Neural cell (in vitro differentiated cells): Measurements from ENCODE around the gene MYOT. TPM values are rescaled to one million over a fixed set of nuclear protein-coding genes. Genes with fewer than 3 reads are reported as not detected.
"Not testable (repeated sequence)": the region's sequence is repeated elsewhere in the genome, so short reads cannot be mapped to it uniquely, and the experiment has no call there.

Source experiments
- H2AFZ ChIP-seq: fragments of 200-600, 300-800 bp; sonication (generic), shearing (Covaris generic); 2 replicates; pipeline ENCODE4 v1.6.0; 2014; ENCODE audit warnings: low read depth, mild to moderate bottlenecking, antibody characterized with exemption, low read length, moderate library complexity
- H3F3A ChIP-seq: fragments of 200-600 bp; shearing (Covaris generic); 2 replicates; pipeline ENCODE4 v1.6.1; 2016; ENCODE audit warnings: mild to moderate bottlenecking, moderate library complexity, mixed read lengths, antibody characterized with exemption, low read length; ENCODE audit not compliant: insufficient read depth, poor library complexity, severe bottlenecking
- H3K27ac ChIP-seq: fragments of 200-600, 300-800 bp; sonication (generic), shearing (Covaris generic); 2 replicates; pipeline ENCODE4 v1.5.1; 2014; ENCODE audit warnings: mild to moderate bottlenecking, low read length, moderate library complexity
- H3K27me3 ChIP-seq: fragments of 300-800, 200-600 bp; sonication (generic), shearing (Covaris generic); 2 replicates; pipeline ENCODE4 v1.6.0; 2014; ENCODE audit warnings: mild to moderate bottlenecking, low read depth, low read length, moderate library complexity; ENCODE audit not compliant: insufficient read depth
- H3K36me3 ChIP-seq: fragments of 300-800, 200-600 bp; sonication (generic), shearing (Covaris generic); 2 replicates; pipeline ENCODE4 v1.5.1; 2014; ENCODE audit warnings: mild to moderate bottlenecking, antibody characterized with exemption, low read length, moderate library complexity; ENCODE audit not compliant: insufficient read depth
- H3K4me2 ChIP-seq: fragments of 300-800, 200-600 bp; sonication (generic), shearing (Covaris generic); 2 replicates; pipeline ENCODE4 v1.6.0; 2014; ENCODE audit warnings: mild to moderate bottlenecking, low read length
- H3K4me3 ChIP-seq: fragments of 300-800, 200-600 bp; sonication (generic), shearing (Covaris generic); 2 replicates; pipeline ENCODE4 v1.5.1; 2014; ENCODE audit warnings: mild to moderate bottlenecking, low read length, moderate library complexity
- H3K79me2 ChIP-seq: fragments of 200-600 bp; shearing (Covaris generic); replicated peaks from 2 replicates; pipeline ENCODE4 v1.6.0; 2014; ENCODE audit warnings: mild to moderate bottlenecking, low read length, moderate library complexity; ENCODE audit not compliant: insufficient read depth
- H3K9ac ChIP-seq: fragments of 300-800, 200-600 bp; sonication (generic), shearing (Covaris generic); 2 replicates; pipeline ENCODE4 v1.6.1; 2016; ENCODE audit warnings: mild to moderate bottlenecking, low read length, mixed read lengths
- H3K9me2 ChIP-seq: fragments of 200-600 bp; shearing (Covaris generic); 2 replicates; pipeline ENCODE4 v1.6.1; 2016; ENCODE audit warnings: mild to moderate bottlenecking, low read length, mixed read lengths; ENCODE audit not compliant: insufficient read depth
- H3K9me3 ChIP-seq: fragments of 200-600, 300-800 bp; sonication (generic), shearing (Covaris generic); 2 replicates; pipeline ENCODE4 v1.6.1; 2016; ENCODE audit warnings: mild to moderate bottlenecking, mixed run types, low read length, moderate library complexity, mixed read lengths
- H4K20me1 ChIP-seq: fragments of 200-600 bp; shearing (Covaris generic); 2 replicates; pipeline ENCODE4 v1.6.1; 2016; ENCODE audit warnings: mild to moderate bottlenecking, mixed run types; ENCODE audit not compliant: insufficient read depth
- CTCF ChIP-seq: fragments of 450-650 bp; IDR thresholded peaks from 2 replicates; pipeline ENCODE4 v1.5.1; 2014; ENCODE audit warnings: antibody characterized with exemption, mild to moderate bottlenecking, moderate library complexity; ENCODE audit not compliant: poor library complexity, severe bottlenecking
- EP300 ChIP-seq: fragments of 450-650 bp; conservative IDR thresholded peaks from 2 replicates; pipeline ENCODE4 v1.6.1; 2014; ENCODE audit warnings: antibody characterized with exemption, mild to moderate bottlenecking, moderate library complexity; ENCODE audit not compliant: poor library complexity, severe bottlenecking
- EZH2 ChIP-seq: fragments of 200-600, 300-800 bp; shearing (Covaris generic), sonication (generic); IDR thresholded peaks from 2 replicates; pipeline ENCODE4 v1.6.1; 2014; ENCODE audit warnings: antibody characterized with exemption, low read length, borderline replicate concordance, mild to moderate bottlenecking; ENCODE audit not compliant: insufficient read depth, poor library complexity, severe bottlenecking
- MXI1 ChIP-seq: fragments of 450-650 bp; conservative IDR thresholded peaks from 2 replicates; pipeline ENCODE4 v1.6.1; 2014; ENCODE audit warnings: antibody characterized with exemption, mild to moderate bottlenecking; ENCODE audit not compliant: poor library complexity, severe bottlenecking
- POLR2AphosphoS5 ChIP-seq: IDR thresholded peaks from 2 replicates; pipeline ENCODE4 v1.6.1; 2012
- RAD21 ChIP-seq: fragments of 450-650 bp; conservative IDR thresholded peaks from 2 replicates; pipeline ENCODE4 v1.6.1; 2014; ENCODE audit warnings: antibody characterized with exemption, mild to moderate bottlenecking, moderate library complexity
- SMC3 ChIP-seq: fragments of 450-650 bp; conservative IDR thresholded peaks from 2 replicates; pipeline ENCODE4 v1.6.1; 2014; ENCODE audit warnings: antibody characterized with exemption, mild to moderate bottlenecking, moderate library complexity; ENCODE audit not compliant: poor library complexity
- TAF1 ChIP-seq: IDR thresholded peaks from 2 replicates; pipeline ENCODE4 v1.6.1; 2012; ENCODE audit warnings: low read depth
- polyA plus RNA-seq: library from polyadenylated mRNA; depleted of rRNA; stranded (reverse); fragments of >200 nt; gene quantifications from 2 replicates; pipeline ENCODE4 v1.2.3, GENCODE V29; 2014
- TF ChIP-seq, protein P1 (sequence below): IDR thresholded peaks from 2 replicates; pipeline ENCODE4 v1.6.1; 2012; ENCODE audit warnings: borderline replicate concordance

MYOT gene
- polyA plus RNA-seq, 1 donor from 2014 or later = not detected

DNA sequence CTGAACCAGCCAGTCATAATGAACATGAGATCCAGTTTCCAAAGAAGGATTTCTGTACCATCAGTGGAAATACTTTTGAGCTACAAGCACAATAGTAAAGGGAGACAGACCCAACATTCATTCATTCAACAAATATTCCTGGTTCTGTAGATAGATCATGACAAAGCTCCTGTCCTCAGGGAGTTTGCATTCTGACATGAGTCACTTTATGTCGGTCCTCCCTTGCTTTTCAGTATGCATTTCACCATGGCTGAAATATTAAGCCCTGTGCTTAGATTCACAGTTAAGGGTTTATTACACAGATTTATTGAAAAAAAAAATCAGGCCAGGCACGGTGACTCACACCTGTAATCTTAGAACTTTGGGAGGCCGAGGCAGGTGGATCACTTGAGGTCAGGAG lies 5.4 kb upstream of the MYOT start:
- H3K4me3 ChIP-seq = no peak overlapping the region
- H3K9me3 ChIP-seq = no peaks in the 10 kb centered on the region
- H2AFZ ChIP-seq = no peak overlapping the region
- no peaks in the 10 kb centered on the region for H3F3A ChIP-seq
- no peaks in the 10 kb centered on the region for H3K27me3 ChIP-seq
- H4K20me1 ChIP-seq = no peaks in the 10 kb centered on the region
- H3K9me2 ChIP-seq = no peaks in the 10 kb centered on the region
- TF ChIP-seq POLR2AphosphoS5 (no peak), TAF1 (no peak)
- TF ChIP-seq, protein P1, sequence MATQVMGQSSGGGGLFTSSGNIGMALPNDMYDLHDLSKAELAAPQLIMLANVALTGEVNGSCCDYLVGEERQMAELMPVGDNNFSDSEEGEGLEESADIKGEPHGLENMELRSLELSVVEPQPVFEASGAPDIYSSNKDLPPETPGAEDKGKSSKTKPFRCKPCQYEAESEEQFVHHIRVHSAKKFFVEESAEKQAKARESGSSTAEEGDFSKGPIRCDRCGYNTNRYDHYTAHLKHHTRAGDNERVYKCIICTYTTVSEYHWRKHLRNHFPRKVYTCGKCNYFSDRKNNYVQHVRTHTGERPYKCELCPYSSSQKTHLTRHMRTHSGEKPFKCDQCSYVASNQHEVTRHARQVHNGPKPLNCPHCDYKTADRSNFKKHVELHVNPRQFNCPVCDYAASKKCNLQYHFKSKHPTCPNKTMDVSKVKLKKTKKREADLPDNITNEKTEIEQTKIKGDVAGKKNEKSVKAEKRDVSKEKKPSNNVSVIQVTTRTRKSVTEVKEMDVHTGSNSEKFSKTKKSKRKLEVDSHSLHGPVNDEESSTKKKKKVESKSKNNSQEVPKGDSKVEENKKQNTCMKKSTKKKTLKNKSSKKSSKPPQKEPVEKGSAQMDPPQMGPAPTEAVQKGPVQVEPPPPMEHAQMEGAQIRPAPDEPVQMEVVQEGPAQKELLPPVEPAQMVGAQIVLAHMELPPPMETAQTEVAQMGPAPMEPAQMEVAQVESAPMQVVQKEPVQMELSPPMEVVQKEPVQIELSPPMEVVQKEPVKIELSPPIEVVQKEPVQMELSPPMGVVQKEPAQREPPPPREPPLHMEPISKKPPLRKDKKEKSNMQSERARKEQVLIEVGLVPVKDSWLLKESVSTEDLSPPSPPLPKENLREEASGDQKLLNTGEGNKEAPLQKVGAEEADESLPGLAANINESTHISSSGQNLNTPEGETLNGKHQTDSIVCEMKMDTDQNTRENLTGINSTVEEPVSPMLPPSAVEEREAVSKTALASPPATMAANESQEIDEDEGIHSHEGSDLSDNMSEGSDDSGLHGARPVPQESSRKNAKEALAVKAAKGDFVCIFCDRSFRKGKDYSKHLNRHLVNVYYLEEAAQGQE = no peak
- H3K4me2 ChIP-seq = no peak overlapping the region
- H3K27ac ChIP-seq = no peak overlapping the region
- no peaks in the 10 kb centered on the region for H3K79me2 ChIP-seq
- H3K9ac ChIP-seq = no peak overlapping the region
- no peaks in the 10 kb centered on the region for H3K36me3 ChIP-seq

DNA sequence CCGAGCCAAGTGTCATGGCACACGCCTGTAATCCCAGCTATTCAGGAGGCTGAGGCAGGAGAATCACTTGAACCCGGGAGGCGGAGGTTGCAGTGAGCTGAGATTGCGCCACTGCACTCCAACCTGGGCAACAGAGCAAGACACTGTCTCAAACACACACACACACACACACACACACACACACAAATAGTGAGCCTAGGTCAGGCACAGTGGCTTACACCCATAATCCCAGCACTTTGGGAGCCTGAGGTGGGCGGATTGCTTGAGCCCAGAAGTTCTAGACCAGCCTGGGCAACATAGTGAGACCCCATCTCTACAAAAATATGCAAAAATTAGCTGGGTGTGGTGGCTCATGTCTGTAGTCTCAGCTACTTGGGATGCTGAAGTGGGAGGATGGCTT lies 4.0 kb upstream of the MYOT start:
- not testable (repeated sequence) for H3K4me3 ChIP-seq, H3K36me3 ChIP-seq, H3K27me3 ChIP-seq, H3K27ac ChIP-seq, H3K79me2 ChIP-seq, H3K9ac ChIP-seq, H2AFZ ChIP-seq, H4K20me1 ChIP-seq, H3F3A ChIP-seq, H3K9me3 ChIP-seq, H3K4me2 ChIP-seq, H3K9me2 ChIP-seq

DNA sequence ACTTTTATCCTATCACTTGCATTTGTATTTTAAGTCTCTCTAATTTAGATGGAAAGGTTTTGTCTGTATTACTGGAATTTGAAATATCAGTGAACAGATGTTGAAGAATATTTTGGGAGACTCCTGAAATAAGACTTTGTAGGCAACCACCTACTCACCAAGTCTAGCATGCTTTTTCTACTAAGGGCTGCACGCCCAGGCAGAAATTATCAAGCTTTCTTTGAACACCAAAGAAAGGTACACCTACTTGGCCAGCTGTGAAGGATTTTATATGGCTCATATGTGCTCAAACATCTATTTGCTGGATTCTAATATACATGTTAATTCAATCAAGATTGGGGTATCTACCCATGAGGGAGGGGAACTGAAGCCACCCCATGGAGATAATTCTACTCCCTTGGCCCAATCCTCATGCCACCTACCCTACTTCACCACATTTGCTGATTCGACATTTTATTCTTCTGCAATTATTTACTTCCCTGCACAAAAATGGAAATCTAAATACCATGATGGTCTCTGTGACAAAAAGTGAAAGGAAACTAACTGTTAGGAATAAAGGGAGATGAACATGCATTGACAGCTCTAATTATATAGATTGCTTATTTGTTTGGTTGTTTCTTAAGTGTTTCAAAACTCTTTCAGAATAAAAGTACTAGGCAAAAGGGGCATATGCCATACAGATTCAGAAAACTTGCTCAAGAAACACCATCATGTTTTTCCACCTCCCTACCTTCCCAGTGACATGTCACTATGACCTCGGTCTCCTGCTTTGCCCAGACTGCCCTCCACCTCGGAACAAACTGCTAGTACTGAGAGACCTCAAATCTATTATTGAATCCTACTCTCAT lies 895 bp upstream of the MYOT start:
- H3K79me2 ChIP-seq = no peaks in the 10 kb centered on the region
- no peak overlapping the region for H3K27ac ChIP-seq
- H4K20me1 ChIP-seq = no peaks in the 10 kb centered on the region
- H3K9me2 ChIP-seq = no peaks in the 10 kb centered on the region
- no peak overlapping the region for H3K9ac ChIP-seq
- H3K27me3 ChIP-seq = no peaks in the 10 kb centered on the region
- H3K9me3 ChIP-seq = no peaks in the 10 kb centered on the region
- no peaks in the 10 kb centered on the region for H3K36me3 ChIP-seq
- TF ChIP-seq MXI1 = no peak
- TF ChIP-seq POLR2AphosphoS5 = no peak
- no peak for TF ChIP-seq EP300
- no peak for TF ChIP-seq EZH2
- TF ChIP-seq, protein P1 = no peak
- TF ChIP-seq TAF1 = no peak
- no peak for TF ChIP-seq RAD21
- TF ChIP-seq SMC3 = no peak
- TF ChIP-seq CTCF = no peak
- no peak overlapping the region for H3K4me3 ChIP-seq
- no peak overlapping the region for H3K4me2 ChIP-seq
- no peaks in the 10 kb centered on the region for H3F3A ChIP-seq
- no peak overlapping the region for H2AFZ ChIP-seq
